GM19099 (cell line): ENCODE measurements around the gene SOCS3.

Experiments
- POLR2A ChIP-seq: IDR thresholded peaks from 3 replicates; pipeline ENCODE4 v1.6.1; 2011; ENCODE audit warnings: low read depth; ENCODE audit not compliant: insufficient read length; ENCODE audit errors: extremely low read depth

SOCS3 gene

GRCh38 chr17:78322858-78323455 lies 36.9 kb downstream of the SOCS3 start:
- no peak for TF ChIP-seq POLR2A

- no peak for TF ChIP-seq POLR2A
Measured at GRCh38 chr17:78322327-78322857, 37.5 kb downstream of the SOCS3 start.

- no peak for TF ChIP-seq POLR2A
Measured at GRCh38 chr17:78318843-78319242, 41.0 kb downstream of the SOCS3 start.

GRCh38 chr17:78318407-78318806 lies 41.5 kb downstream of the SOCS3 start:
- TF ChIP-seq POLR2A, result no peak

GRCh38 chr17:78317794-78318400 lies 42.0 kb downstream of the SOCS3 start:
- TF ChIP-seq POLR2A, result no peak

- no peak for TF ChIP-seq POLR2A
Measured at GRCh38 chr17:78316867-78317789, 42.7 kb downstream of the SOCS3 start.

GRCh38 chr17:78316115-78316866 lies 43.6 kb downstream of the SOCS3 start:
- TF ChIP-seq POLR2A, result no peak

- TF ChIP-seq POLR2A, result peak; percentile 24
Measured at GRCh38 chr17:78315355-78316114, 44.3 kb downstream of the SOCS3 start.

GRCh38 chr17:78314683-78315354 lies 45.1 kb downstream of the SOCS3 start:
- no peak for TF ChIP-seq POLR2A

GRCh38 chr17:78313735-78314648 lies 45.9 kb downstream of the SOCS3 start:
- TF ChIP-seq POLR2A, result no peak

- no peak for TF ChIP-seq POLR2A
Measured at GRCh38 chr17:78307887-78308638, 51.8 kb downstream of the SOCS3 start.

- TF ChIP-seq POLR2A, result no peak
Measured at GRCh38 chr17:78306913-78307312, 53.0 kb downstream of the SOCS3 start.
